GM21381 (cell line): ENCODE measurements around the gene RMC1.
"Not testable (repeated sequence)": the region's sequence is repeated elsewhere in the genome, so short reads cannot be mapped to it uniquely, and the experiment has no call there.

Experiments
- ATAC-seq: cut with Tn5 transposase; IDR thresholded peaks from one replicate; pipeline ENCODE4 v1.9.1; 2021; ENCODE audit warnings: mild to moderate bottlenecking, moderate library complexity; ENCODE audit not compliant: unreplicated experiment

Gene RMC1

GRCh38 chr18:23556145-23556780 is 53.0 kb downstream of the RMC1 start:
- ATAC-seq, result no peak

GRCh38 chr18:23557511-23557910 is 54.2 kb downstream of the RMC1 start:
- not testable (repeated sequence) for ATAC-seq

- ATAC-seq, result no peak
Measured at GRCh38 chr18:23560186-23560585, 56.9 kb downstream of the RMC1 start.

DNA sequence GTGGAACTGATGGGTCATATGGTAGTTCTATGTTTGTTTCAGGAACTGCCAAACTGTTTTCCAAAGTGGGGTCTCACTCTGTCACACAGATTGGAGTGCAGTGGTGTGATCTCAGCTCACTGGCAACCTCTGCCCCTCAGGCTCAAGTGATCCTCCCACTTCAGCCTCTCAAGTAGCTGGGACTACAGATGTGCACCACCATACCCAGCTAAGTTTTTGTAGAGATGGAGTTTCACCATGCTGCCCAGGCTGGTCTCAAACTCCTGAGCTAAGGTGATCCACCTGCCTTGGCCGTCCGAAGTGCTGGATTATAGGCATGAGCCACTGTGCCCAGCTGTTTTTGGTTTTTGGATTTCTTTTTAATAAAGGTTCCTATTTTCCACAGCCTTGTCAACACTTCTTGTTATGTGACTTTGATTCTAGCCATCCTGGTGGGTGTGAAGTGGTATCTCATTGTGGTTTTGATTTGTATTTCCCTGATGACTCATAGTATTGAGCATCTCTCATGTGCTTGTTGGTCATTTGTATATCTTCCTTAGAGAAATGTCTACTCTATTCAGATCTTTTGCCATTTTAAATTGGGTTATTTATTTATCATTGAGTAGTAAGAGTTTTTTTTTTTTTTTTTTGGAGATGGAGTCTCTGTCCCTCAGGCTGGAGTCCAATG is 60.2 kb downstream of the RMC1 start:
- no peak for ATAC-seq

DNA sequence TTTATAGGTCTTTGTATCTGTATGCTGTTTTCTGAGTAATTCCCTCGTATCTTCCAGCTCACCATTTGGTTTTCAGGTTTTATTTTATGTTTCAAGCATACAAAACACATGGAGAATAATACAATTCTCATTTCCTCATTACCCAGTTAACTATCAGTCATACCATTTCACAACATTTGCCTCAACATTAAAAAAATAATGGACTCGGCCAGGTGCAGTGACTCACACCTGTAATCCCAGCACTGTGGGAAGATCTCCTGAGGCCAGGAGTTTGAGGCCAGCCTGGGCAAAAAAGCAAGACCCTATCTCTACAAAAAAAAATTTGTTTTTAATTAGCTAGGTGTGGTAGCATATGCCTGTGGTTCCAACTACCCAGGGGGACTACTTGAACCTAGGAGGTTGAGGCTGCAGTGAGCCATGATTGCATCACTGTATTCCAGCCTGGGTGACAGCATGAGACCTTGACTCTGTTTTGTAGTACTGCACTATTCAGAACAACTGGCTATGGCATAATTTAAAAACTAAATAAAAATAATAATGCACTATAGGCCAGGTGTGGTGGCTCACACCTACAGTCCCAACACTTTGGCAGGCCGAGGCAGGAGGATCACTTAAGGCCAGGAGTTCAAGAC is 62.7 kb downstream of the RMC1 start:
- no peak for ATAC-seq

DNA sequence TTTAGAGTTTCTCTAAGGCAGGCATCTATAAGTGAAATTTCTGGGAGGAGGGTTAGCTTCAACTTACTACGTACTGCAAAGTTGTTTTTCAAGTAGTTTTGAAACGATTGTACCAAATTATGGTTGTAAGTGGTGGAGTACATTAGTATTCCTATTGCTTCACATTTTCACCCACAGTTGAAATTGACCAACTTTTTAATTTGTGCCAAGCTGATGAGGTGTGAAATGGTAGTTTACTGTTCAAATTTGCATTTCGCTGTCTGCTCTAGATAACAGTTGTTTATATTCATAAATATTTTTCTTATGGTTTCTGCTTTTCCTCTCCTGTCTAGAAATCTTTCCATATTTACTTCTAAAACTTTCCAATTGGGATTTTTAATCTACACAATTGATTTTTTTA is 64.4 kb downstream of the RMC1 start:
- no peak for ATAC-seq

- ATAC-seq, result no peak
Measured at GRCh38 chr18:23568281-23569138, 65.2 kb downstream of the RMC1 start.

DNA sequence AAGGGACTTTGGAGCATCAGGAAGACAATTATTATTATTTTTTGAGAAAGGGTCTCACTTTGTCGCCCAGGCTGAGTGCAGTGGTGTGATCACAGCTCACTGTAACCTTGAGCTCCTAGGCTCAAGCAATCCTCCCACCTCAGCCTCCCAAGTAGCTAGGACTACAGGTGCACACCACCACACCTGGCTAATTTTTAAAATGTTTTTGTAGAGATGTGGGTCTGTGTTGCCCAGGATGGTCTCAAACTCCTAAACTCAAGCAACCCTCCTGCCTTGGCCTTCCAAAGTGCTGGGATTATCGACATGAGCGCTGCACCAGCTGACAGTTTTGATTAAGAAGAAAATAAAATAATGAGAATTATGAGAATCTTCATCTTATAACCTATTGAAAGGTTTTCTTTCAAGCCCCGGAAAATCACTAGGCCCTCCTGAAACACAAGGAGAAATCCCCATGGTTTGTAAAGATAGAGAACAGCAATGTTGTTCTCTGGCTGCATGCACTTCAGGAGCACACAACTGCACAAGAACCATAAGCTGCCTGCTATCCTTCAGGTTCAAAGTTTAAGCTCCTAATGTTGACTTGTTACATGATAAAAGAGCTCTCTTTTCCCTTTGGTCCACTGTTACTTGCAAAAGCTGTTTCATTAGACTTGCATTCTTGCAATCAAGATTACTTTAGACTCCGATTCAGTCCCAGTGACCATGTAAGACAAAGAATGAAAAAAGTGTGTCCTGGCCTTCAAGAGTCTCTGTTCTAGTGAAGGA is 66.2 kb downstream of the RMC1 start:
- no peak for ATAC-seq

DNA sequence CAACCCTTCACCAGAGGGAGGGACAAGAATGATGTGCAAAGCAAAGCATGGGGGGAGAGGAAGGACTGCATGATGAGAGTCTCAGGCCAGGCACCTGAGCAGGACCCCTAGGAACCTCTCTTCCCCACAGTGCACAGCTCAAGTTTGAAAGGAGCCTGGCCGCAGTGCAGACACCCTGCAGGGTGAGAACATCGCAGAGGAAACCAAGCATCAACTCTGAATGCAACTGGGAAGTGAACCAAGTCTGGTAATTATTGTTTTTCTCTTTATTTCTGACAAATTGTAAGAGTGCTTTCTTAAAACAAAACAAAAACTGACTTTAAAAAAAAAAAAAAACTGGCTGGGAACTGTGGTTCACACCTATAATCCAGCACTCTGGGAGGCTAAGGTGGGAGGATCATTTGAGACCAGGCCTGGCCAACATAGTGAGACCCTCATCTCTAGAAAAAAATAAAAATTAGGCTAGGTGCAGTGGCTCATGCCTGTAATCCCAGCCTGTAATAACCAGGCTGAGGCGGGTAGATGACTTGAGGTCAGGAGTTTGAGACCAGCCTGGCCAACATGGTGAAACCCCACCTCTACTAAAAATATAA is 67.7 kb downstream of the RMC1 start:
- ATAC-seq, result no peak

DNA sequence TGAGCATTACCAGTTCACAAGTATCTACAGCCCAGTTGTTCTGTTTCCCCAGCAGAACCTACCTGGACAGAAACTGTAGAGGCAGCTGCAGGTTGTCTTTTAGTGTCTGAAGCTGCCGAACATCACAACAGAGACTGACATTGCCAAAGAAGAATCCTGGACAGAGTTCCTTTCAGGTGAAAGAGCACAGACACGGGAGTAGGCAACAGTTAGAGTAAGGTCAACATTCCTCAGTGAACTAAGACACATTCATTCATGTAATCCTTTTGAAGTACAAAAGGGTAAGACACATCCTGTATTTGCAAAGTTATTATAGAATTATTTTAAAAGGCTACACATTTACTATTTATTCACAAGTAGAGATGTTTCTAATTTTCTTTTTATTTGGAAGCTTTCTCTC is 68.7 kb downstream of the RMC1 start:
- ATAC-seq, result no peak

DNA sequence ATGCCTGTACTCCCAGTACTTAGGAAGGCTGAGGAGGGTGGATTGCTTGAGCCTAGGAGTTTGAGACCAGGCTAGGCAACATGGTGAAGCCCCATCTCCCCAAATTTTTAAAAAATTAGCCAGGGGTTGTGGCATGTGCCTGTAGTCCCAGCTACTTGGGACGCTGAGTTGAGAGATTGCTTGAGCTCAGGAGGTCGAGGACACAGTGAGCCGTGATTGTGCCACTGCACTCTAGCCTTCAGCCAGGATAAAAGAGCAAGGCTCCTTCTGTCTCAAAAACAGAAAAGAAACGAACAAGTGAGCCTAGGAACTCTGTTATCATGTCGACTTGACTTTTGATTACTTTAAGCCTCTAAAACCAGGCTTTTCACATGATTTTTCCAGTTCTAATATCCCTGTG is 69.3 kb downstream of the RMC1 start:
- ATAC-seq, result no peak

GRCh38 chr18:23573020-23573419 is 69.7 kb downstream of the RMC1 start:
- no peak for ATAC-seq

- no peak for ATAC-seq
Measured at GRCh38 chr18:23573626-23574431, 70.5 kb downstream of the RMC1 start.

DNA sequence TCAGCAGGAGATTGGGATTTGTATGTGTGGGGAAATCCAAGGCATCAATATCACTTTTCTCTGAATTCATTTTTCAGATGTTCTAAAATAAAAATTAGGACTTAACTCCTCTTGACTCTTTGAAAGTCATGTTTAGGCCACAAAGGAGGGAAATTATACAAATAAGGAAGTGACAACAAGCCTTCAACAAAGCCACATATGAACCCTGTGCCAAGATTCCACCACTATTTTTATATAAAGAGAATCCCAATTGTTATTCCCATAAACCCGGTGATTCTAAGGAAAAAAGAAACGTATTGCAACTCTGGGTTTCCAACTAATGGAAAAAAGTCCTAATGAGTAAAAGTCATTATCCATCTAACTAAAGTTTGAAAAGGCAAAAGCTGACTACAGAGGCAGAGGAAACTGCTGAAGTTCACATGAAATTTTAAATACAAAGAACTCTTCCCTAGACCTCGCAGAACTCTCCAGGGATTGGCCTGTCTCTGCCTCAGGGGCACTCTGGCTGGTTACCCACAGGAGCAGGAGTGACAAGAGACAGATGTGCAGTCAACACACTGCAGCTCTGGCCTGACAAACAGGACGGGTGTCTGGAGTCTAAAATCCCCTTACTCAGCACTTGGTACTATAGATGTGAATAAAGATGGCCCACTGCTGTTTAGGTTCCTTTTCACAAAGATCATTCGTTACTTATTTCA is 71.4 kb downstream of the RMC1 start:
- no peak for ATAC-seq

- no peak for ATAC-seq
Measured at GRCh38 chr18:23575309-23575651, 72.0 kb downstream of the RMC1 start.

GRCh38 chr18:23577521-23577920 is 74.2 kb downstream of the RMC1 start:
- ATAC-seq, result not testable (repeated sequence)

- no peak for ATAC-seq
Measured at GRCh38 chr18:23578067-23578701, 74.9 kb downstream of the RMC1 start.

DNA sequence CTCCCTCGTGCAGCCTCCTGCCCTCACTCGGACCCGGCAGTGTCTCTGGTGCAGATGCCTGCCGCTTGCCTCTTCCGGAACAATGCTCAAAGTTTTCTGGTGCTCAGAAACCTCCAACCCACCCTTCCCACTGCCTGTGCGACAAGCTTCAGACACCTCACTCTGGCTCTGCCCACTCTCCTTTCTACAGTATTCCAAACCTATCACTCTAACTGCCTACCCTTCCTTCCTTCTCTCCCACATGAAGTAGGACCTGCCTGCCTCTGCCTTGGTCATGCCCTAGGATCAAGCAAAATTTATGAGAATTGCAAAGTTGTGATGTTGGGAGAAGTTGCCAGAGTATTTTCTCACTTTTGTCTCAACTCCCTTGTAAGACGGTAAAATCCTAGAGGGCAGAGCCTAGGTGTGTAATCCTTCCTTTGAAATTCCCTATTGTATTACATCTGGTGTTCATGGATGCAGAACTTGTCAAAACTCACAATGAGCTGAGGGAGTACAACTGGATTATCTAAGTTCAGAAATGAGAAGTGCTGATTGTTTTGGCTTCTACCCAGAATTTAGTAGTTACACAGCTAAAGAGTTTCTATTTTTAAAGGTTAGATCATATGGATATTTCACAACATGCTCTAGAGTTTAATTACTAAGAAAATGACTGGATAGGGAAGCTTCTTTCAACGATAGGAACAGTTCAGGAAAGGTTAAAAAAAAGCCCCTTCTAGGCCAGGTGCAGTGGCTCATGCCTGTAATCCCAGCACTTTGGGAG is 75.8 kb downstream of the RMC1 start:
- ATAC-seq, result no peak
